Natural killer cell (primary cell): Measurements from ENCODE around the gene FRY. TPM values are rescaled to one million over a fixed set of nuclear protein-coding genes. Genes with fewer than 3 reads are reported as not detected.

ENCODE experiments used
- ATAC-seq, 3 donors: fragments of 150-1000 bp in 2 of 3; fragments of 200-7000 bp in 1 of 3; cut with Tn5 transposase; 1 replicate in 1 of 3; 2 replicates in 2 of 3; pipeline ENCODE4 v1.10.0; 2021; ENCODE audit warnings: mild to moderate bottlenecking in 2 of 3, moderate library complexity in 2 of 3
- DNase-seq, 2 donors: peaks; one replicate each; pipeline versions ENCODE4 v3.0.0 to v3.0.0-alpha.2; 2013 to 2021; ENCODE audit warnings: mixed read lengths in 1 of 2
- H3K27ac ChIP-seq: one replicate; pipeline ENCODE4 v1.5.1; 2013; ENCODE audit warnings: mild to moderate bottlenecking, low read length
- H3K27me3 ChIP-seq: one replicate; pipeline ENCODE4 v1.6.1; 2013; ENCODE audit warnings: low read length; ENCODE audit not compliant: control insufficient read depth, insufficient read depth
- H3K36me3 ChIP-seq: one replicate; pipeline ENCODE4 v1.6.1; 2013; ENCODE audit warnings: low read length; ENCODE audit not compliant: control insufficient read depth, insufficient read depth
- H3K4me1 ChIP-seq: one replicate; pipeline ENCODE4 v1.6.1; 2013; ENCODE audit warnings: low read length; ENCODE audit not compliant: control insufficient read depth, insufficient read depth
- H3K4me3 ChIP-seq: one replicate; pipeline ENCODE4 v1.5.1; 2013; ENCODE audit warnings: low read length
- H3K9me3 ChIP-seq: one replicate; pipeline ENCODE4 v1.6.1; 2013; ENCODE audit warnings: low read length; ENCODE audit not compliant: control insufficient read depth, insufficient read depth
- H3K27ac Mint-ChIP-seq, 2 donors: one replicate each; pipeline ENCODE4 v1.8.0; 2022; ENCODE audit warnings: mild to moderate bottlenecking in 2 of 2, mixed read lengths in 2 of 2, moderate library complexity in 1 of 2
- H3K27me3 Mint-ChIP-seq, 2 donors: one replicate each; pipeline ENCODE4 v1.8.0; 2022; ENCODE audit warnings: low read depth in 2 of 2, mixed read lengths in 2 of 2
- H3K36me3 Mint-ChIP-seq: one replicate; pipeline ENCODE4 v1.8.0; 2022; ENCODE audit warnings: mixed read lengths
- H3K4me1 Mint-ChIP-seq, 2 donors: one replicate each; pipeline ENCODE4 v1.8.0; 2022; ENCODE audit warnings: mixed read lengths in 2 of 2
- H3K4me3 Mint-ChIP-seq: one replicate; pipeline ENCODE4 v1.8.0; 2022; ENCODE audit warnings: mild to moderate bottlenecking, moderate library complexity, mixed read lengths
- H3K9me3 Mint-ChIP-seq, 2 donors: one replicate each; pipeline ENCODE4 v1.8.0; 2022; ENCODE audit warnings: mixed read lengths in 2 of 2
- WGBS: methylation state at CpG from one replicate; pipeline ENCODE4 v1.1.7; 2013; ENCODE audit warnings: missing lambda C conversion rate; ENCODE audit not compliant: insufficient coverage; 5-methylcytosine and 5-hydroxymethylcytosine counted together
- intact Hi-C: fragments of 100-400 bp; cut with micrococcal nuclease; formaldehyde crosslinking; loops from one replicate; pipeline ENCODE4 v1.14.2; 2022
- total RNA-seq, 4 donors: library from RNA; stranded (reverse); fragments of 120-200 nt in 1 of 4; gene quantifications; one replicate each; pipeline versions ENCODE4 v1.2.3 to v1.2.4, GENCODE V29; 2013 to 2022
- TF ChIP-seq, protein P1 (sequence below): fragments of 200-600 bp; IDR thresholded peaks from one replicate; pipeline ENCODE4 v1.8.0; 2022; ENCODE audit warnings: antibody characterized with exemption

Gene FRY
- total RNA-seq, 3 donors from 2014 or later (not counting 1 experiment from before 2014, with no cell fraction given) = 25.1 to 52.1 (median 27.4) TPM

DNA sequence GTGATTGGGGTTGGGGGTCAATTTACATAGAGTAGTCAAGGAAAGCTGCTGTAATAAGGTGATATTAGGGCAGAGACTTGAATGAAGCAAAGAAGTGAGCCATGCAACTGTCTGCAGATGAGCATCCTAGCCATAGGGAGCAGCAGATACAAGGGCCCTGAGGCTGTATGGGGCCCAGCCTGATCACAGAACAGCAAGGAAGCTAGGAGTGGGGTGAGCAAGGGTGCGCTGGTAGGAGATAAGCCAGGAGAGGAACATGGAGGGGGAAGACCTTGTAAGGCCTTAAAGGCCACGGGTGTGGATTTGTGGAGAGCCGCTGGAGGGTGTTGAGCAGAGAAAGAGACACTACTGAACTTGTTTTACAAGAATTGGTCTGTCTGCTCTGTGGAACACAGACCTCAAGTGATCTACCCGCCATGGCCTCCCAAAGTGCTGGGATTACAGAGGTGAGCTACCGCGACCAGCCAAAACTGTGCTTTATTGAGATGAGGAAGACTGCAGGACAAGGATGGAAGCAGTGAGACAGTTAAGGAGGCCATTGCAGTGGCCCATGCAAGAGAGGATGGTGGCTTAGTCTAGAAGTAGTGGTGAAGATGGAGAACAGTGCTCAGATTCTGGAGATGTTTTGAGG, 190.6 kb downstream of the FRY start:
- no peaks in the 10 kb centered on the region for H3K4me1 ChIP-seq
- peaks cover 8% of the 10 kb centered on the region for H3K36me3 ChIP-seq
- ATAC-seq = no peak
- no peaks in the 10 kb centered on the region for H3K4me1 Mint-ChIP-seq
- H3K4me3 ChIP-seq = no peak overlapping the region
- 92% methylated on average over 6 of the region's 6 CpGs for WGBS
- no peaks in the 10 kb centered on the region for H3K27me3 Mint-ChIP-seq
- no peaks in the 10 kb centered on the region for H3K9me3 Mint-ChIP-seq
- peaks cover 18% of the 10 kb centered on the region for H3K36me3 Mint-ChIP-seq
- H3K9me3 ChIP-seq = no peaks in the 10 kb centered on the region
- no peaks in the 10 kb centered on the region for H3K27me3 ChIP-seq
- TF ChIP-seq, protein P1, sequence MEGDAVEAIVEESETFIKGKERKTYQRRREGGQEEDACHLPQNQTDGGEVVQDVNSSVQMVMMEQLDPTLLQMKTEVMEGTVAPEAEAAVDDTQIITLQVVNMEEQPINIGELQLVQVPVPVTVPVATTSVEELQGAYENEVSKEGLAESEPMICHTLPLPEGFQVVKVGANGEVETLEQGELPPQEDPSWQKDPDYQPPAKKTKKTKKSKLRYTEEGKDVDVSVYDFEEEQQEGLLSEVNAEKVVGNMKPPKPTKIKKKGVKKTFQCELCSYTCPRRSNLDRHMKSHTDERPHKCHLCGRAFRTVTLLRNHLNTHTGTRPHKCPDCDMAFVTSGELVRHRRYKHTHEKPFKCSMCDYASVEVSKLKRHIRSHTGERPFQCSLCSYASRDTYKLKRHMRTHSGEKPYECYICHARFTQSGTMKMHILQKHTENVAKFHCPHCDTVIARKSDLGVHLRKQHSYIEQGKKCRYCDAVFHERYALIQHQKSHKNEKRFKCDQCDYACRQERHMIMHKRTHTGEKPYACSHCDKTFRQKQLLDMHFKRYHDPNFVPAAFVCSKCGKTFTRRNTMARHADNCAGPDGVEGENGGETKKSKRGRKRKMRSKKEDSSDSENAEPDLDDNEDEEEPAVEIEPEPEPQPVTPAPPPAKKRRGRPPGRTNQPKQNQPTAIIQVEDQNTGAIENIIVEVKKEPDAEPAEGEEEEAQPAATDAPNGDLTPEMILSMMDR = no peak
- intact Hi-C loops = no loop called here
- no peak overlapping the region for H3K4me3 Mint-ChIP-seq
- no peak overlapping the region for H3K27ac ChIP-seq
- DNase-seq = no peak
- H3K27ac Mint-ChIP-seq = no peak overlapping the region

DNA sequence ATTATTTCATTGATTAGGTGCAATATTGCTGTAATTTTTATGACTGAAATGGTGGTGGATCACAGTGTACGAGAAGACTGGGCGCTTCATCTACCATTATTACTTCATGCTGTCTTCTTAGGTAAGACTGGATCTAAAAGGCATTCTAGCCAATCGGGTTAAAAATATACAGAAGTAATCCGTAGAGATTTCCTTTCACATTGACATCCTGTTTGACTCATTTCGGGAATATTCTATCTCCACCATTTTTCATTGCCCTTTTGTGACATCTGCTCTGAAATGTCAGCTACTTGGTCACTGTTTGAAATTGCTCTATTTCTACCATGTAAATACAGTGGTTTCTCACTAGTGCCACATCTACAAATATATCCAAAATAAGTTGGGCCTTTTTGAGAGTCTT, 193.3 kb downstream of the FRY start:
- intact Hi-C loops = no loop called here
- Histone ChIP-seq H3K36me3 (peaks cover 8% of the 10 kb centered on the region), H3K27me3 (no peaks in the 10 kb centered on the region), H3K4me3 (no peak overlapping the region), H3K4me1 (no peaks in the 10 kb centered on the region), H3K9me3 (no peaks in the 10 kb centered on the region), H3K27ac (no peak overlapping the region)
- Mint-ChIP-seq H3K4me3 (no peak overlapping the region), H3K27ac (no peak overlapping the region), H3K4me1 (no peaks in the 10 kb centered on the region), H3K27me3 (no peaks in the 10 kb centered on the region), H3K36me3 (peaks cover 25% of the 10 kb centered on the region), H3K9me3 (no peaks in the 10 kb centered on the region)
- ATAC-seq (no peak), DNase-seq (no peak)
- TF ChIP-seq, protein P1 = no peak
- WGBS = 97% methylated on average over 5 of the region's 5 CpGs

DNA sequence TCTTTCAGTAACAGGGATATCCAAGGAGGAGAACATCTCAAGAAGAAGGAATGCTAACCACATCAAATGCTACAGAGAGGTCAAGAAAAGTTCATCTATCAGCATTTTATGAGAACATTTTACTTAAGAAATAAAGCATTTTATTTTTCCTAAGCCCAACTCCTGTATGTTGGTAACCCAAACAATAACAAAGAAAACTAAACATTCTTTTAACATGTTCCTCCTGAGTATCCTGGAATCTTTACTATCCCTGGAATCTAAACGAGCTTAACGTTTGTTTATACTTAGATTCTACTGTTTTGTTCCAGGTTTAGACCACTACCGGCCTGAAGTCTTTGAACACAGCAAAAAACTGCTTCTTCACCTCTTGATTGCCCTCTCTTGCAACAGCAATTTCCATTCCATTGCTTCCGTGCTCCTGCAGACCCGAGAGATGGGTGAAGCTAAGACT, 193.9 kb downstream of the FRY start:
- Mint-ChIP-seq H3K4me3 (no peak overlapping the region), H3K36me3 (peaks cover 25% of the 10 kb centered on the region), H3K9me3 (no peaks in the 10 kb centered on the region), H3K4me1 (no peaks in the 10 kb centered on the region), H3K27ac (no peak overlapping the region), H3K27me3 (no peaks in the 10 kb centered on the region)
- no peak for ATAC-seq
- intact Hi-C loops = no loop called here
- H3K27me3 ChIP-seq = no peaks in the 10 kb centered on the region
- TF ChIP-seq, protein P1 = no peak
- no peaks in the 10 kb centered on the region for H3K9me3 ChIP-seq
- no peaks in the 10 kb centered on the region for H3K4me1 ChIP-seq
- no peak for DNase-seq
- 98% methylated on average over 5 of the region's 5 CpGs for WGBS
- peaks cover 8% of the 10 kb centered on the region for H3K36me3 ChIP-seq
- no peak overlapping the region for H3K27ac ChIP-seq
- no peak overlapping the region for H3K4me3 ChIP-seq
